NT2/D1 (cell line): ENCODE data around the gene KCNC1.

ENCODE experiments used
- DNase-seq: peaks from one replicate; pipeline ENCODE4 v3.0.0-alpha.2; 2011; ENCODE audit warnings: low read depth, low spot score
- H3K27me3 ChIP-seq: 2 replicates; pipeline ENCODE4 v1.6.0; 2011; ENCODE audit warnings: mild to moderate bottlenecking; ENCODE audit not compliant: insufficient read length, insufficient read depth
- H3K36me3 ChIP-seq: 2 replicates; pipeline ENCODE4 v1.6.1; 2011; ENCODE audit warnings: mild to moderate bottlenecking, low read length, mixed read lengths; ENCODE audit not compliant: insufficient read depth, insufficient read length
- H3K4me1 ChIP-seq: 2 replicates; pipeline ENCODE4 v1.5.1; 2011; ENCODE audit not compliant: insufficient read depth, insufficient read length
- H3K4me3 ChIP-seq: 2 replicates; pipeline ENCODE4 v1.5.1; 2011; ENCODE audit warnings: low read depth; ENCODE audit not compliant: insufficient read length
- H3K9ac ChIP-seq: 2 replicates; pipeline ENCODE4 v1.6.0; 2011; ENCODE audit warnings: low read depth; ENCODE audit not compliant: insufficient read length
- H3K9me3 ChIP-seq: 2 replicates; pipeline ENCODE4 v1.5.1; 2011; ENCODE audit warnings: mild to moderate bottlenecking, low read length; ENCODE audit not compliant: insufficient read depth
- SUZ12 ChIP-seq: IDR thresholded peaks from 2 replicates; pipeline ENCODE4 v1.6.1; 2011; ENCODE audit not compliant: insufficient read length, insufficient read depth; ENCODE audit errors: extremely low read depth
- YY1 ChIP-seq: IDR thresholded peaks from 2 replicates; pipeline ENCODE4 v1.6.1; 2011; ENCODE audit not compliant: insufficient read length, insufficient read depth
- ZNF274 ChIP-seq: IDR thresholded peaks from 2 replicates; pipeline ENCODE4 v1.6.1; 2011; ENCODE audit warnings: mild to moderate bottlenecking, low read depth, low read length

The KCNC1 gene

DNA sequence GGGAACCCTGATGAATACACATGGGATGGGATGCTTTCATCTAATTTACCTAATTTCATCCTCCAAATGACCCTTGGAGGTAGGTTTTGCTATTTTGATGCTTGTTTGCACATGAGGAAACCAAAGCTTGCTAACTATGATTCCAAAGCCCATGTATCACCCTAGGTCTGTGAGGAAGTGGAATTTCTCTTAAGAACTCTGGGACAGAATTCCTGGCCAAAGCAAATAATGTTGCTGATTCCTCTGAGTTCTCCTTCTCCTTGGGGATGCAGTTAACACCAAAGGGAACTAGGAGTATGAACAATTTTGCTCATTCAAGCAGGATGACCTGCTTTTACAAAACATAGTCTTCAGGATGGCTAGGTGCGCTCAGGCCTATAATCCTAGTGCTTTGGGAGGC, 80.0 kb downstream of the KCNC1 start:
- Histone ChIP-seq H3K4me3 (no peak overlapping the region), H3K27me3 (no peaks in the 10 kb centered on the region), H3K9ac (no peak overlapping the region), H3K9me3 (no peaks in the 10 kb centered on the region), H3K4me1 (no peaks in the 10 kb centered on the region), H3K36me3 (no peaks in the 10 kb centered on the region)
- DNase-seq: no peak
- TF ChIP-seq ZNF274 (no peak), SUZ12 (no peak), YY1 (no peak)

DNA sequence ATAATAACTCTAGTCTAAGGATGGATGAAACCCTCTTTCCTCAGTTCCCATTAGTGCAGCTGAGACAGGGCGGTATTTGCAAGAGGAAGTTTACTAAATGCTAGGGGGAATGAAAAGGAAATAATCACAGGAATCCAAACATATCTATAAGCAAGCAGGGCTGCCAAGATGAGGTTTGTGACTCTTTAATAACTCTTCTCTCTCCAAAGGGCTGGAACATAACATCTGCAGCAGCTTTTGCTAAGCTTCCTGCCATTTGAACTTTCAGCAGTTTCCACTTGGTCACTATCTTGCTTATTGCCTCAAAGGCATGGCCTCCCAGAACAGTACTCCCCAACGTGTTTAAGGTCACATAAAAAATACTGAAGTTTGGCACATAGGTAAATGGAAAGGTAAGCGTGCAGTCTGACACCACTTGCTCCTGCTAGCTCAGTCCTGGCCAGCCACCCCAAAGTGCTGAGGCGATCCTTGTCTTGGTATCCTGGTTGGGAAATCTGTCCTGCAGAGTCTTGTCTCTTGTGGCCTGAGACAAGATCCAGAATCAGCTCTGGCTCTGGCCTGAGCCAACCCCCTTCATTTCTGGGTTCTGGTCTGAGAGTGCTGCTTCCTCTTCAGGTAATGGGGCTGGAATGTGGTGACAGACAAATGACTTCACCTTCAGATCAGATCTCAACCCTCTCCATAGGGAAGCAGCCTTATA, 81.8 kb downstream of the KCNC1 start:
- TF ChIP-seq ZNF274 (no peak), YY1 (no peak), SUZ12 (no peak)
- no peak overlapping the region for H3K4me3 ChIP-seq
- no peaks in the 10 kb centered on the region for H3K36me3 ChIP-seq
- H3K9ac ChIP-seq: no peak overlapping the region
- no peak for DNase-seq
- H3K9me3 ChIP-seq: no peaks in the 10 kb centered on the region
- H3K27me3 ChIP-seq: no peaks in the 10 kb centered on the region
- H3K4me1 ChIP-seq: no peaks in the 10 kb centered on the region

DNA sequence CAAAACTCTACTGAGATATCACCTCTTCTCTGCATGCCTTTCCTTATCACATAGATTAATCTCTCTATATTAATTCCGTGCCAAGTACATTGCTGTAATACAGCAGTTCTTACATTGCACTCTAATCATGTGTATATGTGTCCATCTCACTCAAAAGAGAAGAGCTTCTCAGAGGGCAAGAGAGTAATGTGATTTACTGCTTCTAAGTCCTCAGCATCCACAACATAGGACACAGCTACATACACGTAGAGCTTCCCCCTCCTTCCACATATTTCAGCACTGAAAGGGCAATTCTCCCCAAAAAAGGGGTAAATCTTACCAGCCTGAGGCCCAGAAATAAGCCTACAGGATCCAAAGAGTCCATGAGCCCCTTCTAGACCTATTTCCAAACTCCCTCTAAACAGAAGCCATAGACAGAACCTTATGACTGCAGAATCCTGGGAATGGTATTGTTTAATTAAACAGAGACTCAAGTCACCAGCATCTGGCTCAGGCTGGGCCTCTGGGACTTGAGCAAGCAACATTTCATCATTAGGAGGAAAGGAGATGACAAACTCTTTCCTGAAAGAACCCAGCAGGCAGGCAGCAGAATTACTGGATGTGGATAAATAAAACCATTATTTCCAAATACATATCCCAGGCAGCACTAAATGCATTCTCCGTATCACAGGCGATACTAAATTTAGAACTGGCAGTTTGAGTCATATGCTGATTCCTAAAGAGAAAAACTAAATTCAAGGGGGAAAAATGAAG, 87.2 kb downstream of the KCNC1 start:
- Histone ChIP-seq H3K4me3 (no peak overlapping the region), H3K27me3 (no peaks in the 10 kb centered on the region), H3K4me1 (no peaks in the 10 kb centered on the region), H3K36me3 (no peaks in the 10 kb centered on the region), H3K9me3 (no peaks in the 10 kb centered on the region), H3K9ac (no peak overlapping the region)
- no peak for DNase-seq
- TF ChIP-seq YY1 (no peak), ZNF274 (no peak), SUZ12 (no peak)

DNA sequence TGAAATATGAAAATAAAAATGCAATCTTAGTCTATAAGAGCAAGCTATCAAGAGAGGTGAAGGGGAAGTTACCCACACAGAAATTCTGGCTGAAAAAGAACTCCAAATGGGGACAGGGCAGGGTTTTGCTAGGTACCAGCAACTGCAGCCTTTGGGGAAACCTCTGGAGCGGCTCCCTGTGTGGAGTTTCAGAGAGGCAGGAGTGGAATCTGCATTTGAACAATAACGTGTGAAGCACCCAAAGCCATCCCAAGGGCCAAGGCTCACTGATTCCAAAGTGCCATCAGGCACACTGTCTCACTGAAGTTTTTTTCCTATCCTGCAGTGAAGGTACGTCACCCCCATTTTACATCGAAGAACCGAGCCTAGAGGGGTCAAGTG, 87.8 kb downstream of the KCNC1 start:
- Histone ChIP-seq H3K4me1 (no peaks in the 10 kb centered on the region), H3K9ac (no peak overlapping the region), H3K27me3 (no peaks in the 10 kb centered on the region), H3K36me3 (no peaks in the 10 kb centered on the region), H3K4me3 (no peak overlapping the region), H3K9me3 (no peaks in the 10 kb centered on the region)
- TF ChIP-seq ZNF274: no peak
- TF ChIP-seq YY1: no peak
- TF ChIP-seq SUZ12: no peak
- no peak for DNase-seq

DNA sequence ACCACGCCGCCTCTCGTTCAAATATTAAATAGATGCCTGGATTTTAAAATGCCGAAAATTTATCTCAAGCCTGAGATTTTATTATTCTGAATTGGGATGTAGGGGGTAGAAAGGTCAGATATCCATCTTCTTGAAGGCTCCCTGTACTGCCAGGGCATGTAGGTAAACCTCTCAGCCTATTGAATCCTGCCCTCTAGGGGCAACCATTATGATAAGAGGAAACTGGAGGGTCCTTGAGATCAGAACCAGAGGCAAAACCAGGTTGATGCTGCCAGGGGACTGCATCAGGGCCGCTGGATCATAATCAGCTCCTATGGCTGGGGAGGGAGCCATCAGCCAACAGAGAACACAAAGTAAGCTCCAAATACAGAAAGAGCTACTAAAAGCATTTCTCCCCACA, 92.4 kb downstream of the KCNC1 start:
- DNase-seq: peak; percentile 16

DNA sequence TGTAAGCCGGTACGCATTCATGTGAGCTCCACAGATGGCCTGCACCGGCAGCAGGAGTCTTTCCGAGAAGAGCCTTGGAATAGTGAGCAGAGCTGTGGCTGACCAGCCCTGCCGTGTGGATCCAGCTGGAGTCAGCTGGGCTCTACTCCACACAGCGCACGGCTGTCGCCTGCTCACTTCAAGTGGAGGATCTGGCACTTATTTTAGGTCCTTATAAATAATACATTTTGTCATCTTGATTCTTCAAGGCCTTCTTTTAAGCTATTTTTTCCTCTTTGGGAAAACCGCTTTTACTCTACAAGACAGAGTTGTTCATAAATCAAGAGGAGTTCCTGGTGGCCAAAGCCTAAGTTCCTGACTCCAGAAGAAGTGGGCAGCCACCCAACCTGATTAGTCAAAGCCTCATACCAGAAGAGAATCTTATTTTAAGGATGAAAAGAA, 93.8 kb downstream of the KCNC1 start:
- TF ChIP-seq ZNF274 (no peak), YY1 (no peak), SUZ12 (no peak)
- no peaks in the 10 kb centered on the region for H3K36me3 ChIP-seq
- no peak overlapping the region for H3K4me3 ChIP-seq
- no peak overlapping the region for H3K9ac ChIP-seq
- H3K4me1 ChIP-seq: no peaks in the 10 kb centered on the region
- H3K9me3 ChIP-seq: peaks cover 4% of the 10 kb centered on the region; the same call in 1 of the 2 replicates
- DNase-seq: no peak
- H3K27me3 ChIP-seq: no peaks in the 10 kb centered on the region

More for the DNA sequence above, 92.4 kb downstream of the KCNC1 start:
- no peaks in the 10 kb centered on the region for H3K27me3 ChIP-seq
- no peaks in the 10 kb centered on the region for H3K36me3 ChIP-seq
- H3K9ac ChIP-seq: no peak overlapping the region
- H3K9me3 ChIP-seq: no peaks in the 10 kb centered on the region
- TF ChIP-seq SUZ12 (no peak), YY1 (no peak), ZNF274 (no peak)
- H3K4me1 ChIP-seq: no peaks in the 10 kb centered on the region
- H3K4me3 ChIP-seq: no peak overlapping the region

DNA sequence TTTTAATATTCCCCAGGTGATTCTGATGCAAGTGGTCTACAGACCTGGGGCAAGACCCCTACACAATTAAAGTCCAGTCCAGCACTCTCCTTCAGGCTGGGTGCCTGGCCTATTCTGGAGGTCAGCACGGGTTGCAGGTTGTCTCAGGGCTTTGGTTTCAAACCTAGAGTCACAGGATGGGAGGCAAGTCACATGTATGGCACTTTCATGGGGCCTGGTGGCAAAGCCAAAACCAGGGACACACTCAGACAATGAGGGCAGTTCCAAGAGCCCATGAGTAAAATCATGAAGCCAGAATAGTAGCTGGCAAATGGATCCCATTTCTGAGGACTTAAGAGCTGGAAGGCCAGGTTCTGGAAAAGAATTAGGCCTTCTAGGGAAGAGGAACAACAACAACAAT, 96.6 kb downstream of the KCNC1 start:
- no peak for DNase-seq
- Histone ChIP-seq H3K9me3 (peaks cover 6% of the 10 kb centered on the region; the same call in 1 of the 2 replicates), H3K27me3 (no peaks in the 10 kb centered on the region), H3K4me1 (no peaks in the 10 kb centered on the region), H3K36me3 (no peaks in the 10 kb centered on the region), H3K9ac (no peak overlapping the region), H3K4me3 (no peak overlapping the region)
- TF ChIP-seq SUZ12 (no peak), YY1 (no peak), ZNF274 (no peak)
